GM18507 (cell line): ENCODE measurements around the gene ODC1.

ENCODE experiments used
- DNase-seq: peaks from one replicate; pipeline ENCODE4 v3.0.0; 2011; ENCODE audit warnings: low read depth; ENCODE audit not compliant: insufficient read length; ENCODE audit errors: extremely low spot score
- FAIRE-seq: peaks from 2 replicates; lab custom pipeline; 2011; peaks lifted over from hg19 to GRCh38; lab: Jason Lieb, UNC

ODC1 gene

DNA sequence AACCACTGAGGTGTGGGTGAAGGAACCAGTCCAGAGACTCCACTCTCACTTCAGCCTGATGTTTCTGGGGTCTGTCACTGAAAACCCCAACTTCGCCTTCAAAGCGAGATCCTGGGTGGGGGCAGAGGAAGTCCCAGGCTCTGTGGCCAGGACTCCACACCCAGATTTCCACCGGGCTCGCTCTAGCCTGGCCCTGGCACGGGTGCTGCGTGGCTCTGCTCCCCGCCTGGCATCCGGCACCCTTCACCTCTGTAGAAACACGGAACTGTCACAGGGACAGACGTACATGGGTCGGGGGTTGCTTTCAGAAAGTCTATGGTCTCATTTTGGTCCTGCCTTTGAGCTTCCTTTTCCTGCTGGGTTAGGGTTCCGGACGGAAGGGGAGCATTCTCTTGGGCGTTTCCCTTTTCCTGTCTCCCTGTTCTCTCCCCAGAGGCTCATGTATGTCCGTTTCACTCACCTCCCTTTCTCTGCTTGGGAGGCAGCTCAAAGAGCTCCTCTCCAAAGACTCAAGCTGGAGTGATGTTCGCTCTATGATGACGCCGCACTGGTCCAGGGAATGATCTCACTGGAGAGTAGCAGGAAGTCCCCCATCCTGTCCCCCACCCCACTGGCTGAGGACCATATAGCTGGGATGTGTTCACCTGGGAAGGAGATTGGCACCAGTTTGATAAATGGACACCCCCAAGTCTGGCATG is 41.5 kb downstream of the ODC1 start:
- FAIRE-seq = no peak
- DNase-seq = no peak

DNA sequence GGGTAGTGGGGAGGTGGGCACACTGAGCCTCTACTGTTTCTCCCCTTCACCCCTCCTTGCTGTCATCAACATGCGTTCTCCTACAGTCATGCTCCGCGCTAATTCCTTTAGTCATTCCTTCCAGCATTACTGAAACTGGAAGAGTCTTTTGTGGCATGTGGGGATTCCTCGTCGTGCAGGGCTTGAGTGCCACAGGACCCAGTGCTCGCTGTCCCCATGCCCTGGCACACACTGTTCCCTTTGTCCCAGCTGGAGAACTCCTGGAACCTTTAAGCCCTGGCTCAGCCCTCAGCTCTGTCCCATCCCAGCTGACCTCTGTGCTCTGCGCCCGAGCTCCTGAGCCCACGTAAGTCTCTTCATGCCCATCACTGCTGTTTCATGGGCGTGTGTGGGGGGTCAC is 42.1 kb downstream of the ODC1 start:
- no peak for FAIRE-seq

DNA sequence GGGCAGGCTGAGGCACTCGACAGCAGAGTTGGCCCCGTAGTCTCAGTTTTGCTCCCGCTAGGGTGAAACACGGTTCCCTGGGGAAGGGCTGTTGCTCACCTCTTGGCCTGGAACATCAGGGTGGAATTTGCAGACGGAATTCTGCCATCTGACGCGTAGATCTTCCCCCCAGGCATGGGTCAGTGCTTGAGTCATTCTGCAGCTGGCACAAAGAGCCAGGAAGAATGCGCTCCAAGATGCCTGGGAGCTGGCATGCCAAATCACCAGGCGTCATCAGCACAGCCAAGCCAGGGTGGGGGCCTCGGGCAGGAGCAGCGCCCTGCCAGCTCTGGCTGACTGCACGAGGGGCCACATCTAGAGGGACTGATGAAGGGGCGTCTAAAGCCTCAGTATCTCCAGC is 42.7 kb downstream of the ODC1 start:
- FAIRE-seq = no peak
- no peak for DNase-seq

More for the DNA sequence above, 42.1 kb downstream of the ODC1 start:
- DNase-seq = no peak

DNA sequence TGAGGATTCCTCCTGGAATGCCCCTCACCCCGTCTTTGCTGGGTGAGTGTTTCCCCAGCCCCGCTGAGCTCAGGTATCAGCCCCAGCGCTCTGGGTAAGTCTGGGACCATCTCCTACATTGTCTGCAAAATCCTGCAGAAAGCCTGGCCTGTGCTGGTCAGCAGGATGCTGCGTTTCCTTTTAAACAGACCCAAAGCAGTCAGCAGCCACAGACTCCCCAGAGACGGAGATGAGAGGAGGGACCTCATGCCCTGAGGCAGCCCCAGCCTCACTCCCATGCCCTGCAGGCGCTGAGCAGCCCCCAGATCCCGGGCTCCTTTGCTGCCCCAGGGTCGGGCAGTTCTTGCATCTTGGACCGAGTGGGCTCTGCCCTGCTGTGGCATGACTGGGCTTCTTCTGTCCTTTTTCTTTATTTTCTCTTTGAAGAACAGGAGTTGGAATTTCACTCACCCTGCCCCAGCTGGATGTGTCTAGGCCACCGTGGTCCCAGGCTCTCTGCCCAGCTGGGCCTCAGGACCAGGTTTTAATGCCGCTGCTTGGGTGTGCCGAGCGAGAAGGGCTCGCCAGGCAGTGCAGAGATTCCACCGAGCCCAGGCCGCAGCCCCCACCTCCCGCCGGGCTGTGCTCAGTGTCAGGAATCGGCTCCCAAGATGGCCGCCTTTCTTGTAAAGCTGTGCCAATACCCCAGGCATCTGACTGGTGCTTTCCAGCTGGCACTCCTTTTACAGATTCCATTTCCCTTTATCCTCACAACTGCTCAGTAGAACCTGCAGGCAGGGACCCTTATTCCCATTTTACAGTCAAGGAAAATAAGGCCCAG is 43.6 kb downstream of the ODC1 start:
- DNase-seq (no peak), FAIRE-seq (no peak)

DNA sequence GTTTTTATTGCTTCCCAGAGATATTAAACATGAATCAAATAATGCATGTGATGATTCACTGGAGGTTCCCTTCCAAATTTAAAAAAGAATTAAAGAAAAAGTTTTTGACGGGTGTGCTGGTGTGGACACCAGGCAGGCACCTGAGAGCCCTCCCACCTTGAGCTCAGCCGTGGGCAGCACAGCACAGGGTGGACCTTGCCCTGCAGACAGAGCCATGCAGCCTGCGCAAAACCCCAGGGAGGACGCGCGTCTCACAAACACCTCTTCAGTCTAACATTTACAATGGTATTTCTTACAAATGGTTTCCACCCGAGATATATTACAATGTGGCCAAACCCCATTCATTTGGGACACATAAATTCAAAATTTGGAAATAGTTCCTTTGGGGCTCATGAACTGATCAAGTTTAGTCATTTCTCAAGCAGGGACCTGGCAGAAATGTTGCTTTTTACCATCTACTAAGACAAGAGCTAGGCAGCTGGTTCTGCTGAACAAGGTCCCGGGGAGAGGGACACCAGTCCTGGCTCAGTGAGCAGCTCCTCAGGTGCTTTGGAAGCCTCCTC is 45.4 kb downstream of the ODC1 start:
- no peak for FAIRE-seq
- DNase-seq = no peak

DNA sequence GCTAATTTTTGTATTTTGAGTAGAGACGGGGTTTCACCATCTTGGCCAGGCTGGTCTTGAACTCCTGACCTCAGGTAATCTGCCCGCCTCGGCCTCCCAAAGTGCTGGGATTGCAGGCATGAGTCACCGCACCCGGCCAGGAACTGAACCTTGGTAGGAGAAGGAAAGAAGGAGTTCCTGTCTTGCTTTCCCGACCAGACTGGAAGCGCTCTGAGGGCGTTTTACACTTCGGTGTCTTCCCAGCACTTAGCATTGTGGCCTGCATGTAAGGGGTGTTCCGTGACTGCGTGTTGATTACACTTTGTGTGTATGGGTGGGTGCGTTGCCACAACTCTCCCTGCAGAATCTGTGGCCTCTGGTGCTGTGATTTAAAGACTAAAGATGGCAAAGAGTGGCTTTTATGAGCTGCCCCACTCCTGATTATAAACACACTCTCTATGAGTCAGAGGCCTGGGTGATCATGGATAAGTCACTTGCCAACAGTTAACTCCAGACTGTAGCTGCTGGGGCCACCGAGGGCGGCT is 46.0 kb downstream of the ODC1 start:
- FAIRE-seq (no peak), DNase-seq (no peak)

DNA sequence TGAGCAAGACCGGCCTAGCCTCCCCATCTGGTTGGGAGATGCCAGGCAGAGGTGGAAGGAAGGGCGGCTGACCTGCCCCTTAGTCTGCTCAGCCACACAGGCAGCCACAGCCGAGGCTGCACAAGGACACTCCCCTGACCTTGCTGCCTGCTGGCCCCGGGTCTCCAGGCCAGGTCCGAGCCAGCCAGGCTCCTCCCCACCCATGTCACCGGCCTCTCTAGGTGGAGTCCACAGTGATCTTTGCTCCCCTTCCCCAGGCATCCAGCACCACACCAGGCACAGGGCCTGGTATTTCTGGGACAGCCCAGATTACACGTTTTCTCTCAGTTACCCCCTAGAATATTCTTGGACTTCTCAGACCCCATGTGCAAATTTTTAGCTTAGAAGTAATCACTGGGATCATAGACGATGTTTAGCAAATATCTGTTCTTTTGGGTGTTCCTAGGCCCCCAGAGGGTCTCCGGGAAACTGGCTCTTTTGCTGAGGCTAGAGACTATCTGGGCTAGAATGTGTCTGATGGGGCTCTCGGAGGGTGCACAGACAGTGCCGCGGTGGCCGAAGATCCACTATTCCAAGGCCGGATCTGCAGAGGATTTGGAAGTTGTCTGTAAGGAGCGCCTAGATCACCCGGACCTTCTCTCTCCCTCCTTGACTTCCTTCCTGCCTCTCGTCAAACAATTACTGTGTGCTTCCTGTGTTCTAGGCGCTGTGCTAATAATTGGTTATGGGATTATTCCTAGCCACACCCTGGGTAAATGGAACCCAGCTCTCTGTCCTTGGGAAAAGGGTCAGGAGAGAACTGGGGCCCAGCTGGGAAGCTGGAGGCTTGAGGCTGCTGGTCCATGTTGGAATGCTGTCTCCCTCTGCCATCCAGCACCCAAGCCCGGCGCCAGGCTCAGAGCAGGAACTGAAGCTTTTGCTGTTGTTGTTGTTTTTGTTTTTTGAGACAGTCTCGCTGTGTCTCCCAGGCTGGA is 46.9 kb downstream of the ODC1 start:
- FAIRE-seq (no peak), DNase-seq (no peak)

DNA sequence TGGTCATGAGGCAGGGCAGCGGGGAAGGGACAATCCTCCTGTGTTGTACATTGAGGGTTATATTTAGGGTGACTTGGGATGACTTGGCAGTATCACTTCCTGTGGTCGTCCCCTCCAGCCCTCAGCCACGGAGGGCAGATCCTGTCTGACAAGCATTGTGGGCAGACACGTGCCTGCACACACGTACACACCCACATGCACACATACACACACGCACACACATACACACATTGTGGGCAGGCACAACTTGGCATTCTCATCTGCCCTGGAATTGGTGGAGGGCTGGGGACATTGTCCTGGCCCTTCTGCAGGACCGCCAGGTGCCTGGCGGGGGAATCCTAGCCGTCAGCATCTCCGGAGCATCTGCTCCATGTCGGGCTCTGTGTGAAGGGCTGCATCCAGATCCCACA is 47.6 kb downstream of the ODC1 start:
- DNase-seq (no peak), FAIRE-seq (peak; percentile 57)

DNA sequence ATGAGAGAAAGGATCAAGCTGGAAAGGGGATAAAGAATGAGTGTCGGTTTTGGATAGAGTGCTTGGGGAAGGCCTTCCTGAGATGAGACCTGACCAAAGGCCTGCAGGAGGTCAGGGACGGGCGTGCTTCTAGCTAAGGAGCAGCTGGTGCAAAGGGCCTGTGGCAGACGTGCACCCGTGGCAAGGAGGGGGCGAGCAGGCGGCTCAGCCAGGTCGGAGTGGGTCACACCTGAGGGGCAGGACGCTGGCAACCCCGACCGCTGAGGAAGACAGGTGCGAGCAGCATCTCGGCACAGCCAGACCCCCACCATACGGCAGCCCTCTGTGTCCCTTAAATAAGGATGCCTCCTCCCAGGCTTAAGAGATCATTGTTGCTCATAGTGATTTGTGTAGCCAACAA is 48.1 kb downstream of the ODC1 start:
- FAIRE-seq (no peak), DNase-seq (no peak)

DNA sequence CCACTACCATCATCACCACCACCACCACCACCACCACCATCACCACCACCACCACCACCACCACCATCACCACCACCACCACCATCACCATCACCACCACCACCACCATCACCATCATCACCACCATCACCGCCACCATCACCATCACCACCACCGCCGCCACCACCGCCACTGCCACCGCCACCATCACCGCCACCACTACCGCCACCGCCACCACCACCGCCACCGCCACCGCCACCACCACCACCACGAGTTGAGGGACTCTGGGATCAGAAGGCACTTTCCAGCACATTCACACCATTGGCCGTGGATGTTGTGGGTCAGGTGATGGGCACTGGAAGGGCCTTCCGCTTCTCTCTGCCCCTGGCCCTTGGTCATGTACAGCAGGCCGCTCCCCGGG is 48.8 kb downstream of the ODC1 start:
- DNase-seq (no peak), FAIRE-seq (no peak)

DNA sequence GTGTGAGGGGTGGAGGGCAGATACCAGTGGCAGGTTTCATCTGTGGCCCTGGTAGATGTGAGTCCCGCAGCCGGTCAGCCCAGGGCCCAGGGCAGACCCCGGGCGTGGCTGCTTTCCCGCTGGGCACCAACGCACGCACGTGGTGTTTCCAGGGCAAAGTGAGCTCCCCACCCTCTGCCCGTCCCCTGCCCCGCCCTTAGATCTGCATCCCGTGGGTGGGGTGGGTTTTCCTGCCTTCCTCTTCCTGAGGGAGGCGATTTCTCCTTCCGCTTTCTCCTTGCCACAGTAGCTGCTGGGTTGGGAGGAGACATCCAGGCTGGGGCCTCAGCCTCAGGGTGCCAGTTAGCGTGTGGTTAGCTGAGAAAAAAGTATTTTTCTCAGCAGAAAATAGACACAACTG is 49.6 kb downstream of the ODC1 start:
- DNase-seq (no peak), FAIRE-seq (no peak)

DNA sequence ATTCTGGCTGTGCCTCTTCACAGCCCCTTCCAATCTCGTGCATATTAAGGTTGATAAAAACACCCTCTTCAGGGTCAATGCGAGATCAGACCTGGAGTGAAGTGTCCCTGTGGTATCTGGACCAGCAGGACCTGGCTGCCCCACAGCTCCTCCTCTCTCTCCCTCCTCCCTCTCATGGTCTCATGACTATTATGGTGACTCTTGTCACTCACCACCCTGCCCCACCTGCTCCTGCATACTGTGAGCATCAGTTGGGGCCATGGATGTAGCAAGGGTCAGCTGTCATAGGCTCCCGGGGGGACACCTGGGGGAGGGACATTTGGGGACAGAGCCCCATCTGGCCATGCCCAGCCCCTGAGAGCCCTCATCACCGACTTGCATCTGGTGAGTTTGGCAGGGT is 50.2 kb downstream of the ODC1 start:
- FAIRE-seq (no peak), DNase-seq (no peak)

DNA sequence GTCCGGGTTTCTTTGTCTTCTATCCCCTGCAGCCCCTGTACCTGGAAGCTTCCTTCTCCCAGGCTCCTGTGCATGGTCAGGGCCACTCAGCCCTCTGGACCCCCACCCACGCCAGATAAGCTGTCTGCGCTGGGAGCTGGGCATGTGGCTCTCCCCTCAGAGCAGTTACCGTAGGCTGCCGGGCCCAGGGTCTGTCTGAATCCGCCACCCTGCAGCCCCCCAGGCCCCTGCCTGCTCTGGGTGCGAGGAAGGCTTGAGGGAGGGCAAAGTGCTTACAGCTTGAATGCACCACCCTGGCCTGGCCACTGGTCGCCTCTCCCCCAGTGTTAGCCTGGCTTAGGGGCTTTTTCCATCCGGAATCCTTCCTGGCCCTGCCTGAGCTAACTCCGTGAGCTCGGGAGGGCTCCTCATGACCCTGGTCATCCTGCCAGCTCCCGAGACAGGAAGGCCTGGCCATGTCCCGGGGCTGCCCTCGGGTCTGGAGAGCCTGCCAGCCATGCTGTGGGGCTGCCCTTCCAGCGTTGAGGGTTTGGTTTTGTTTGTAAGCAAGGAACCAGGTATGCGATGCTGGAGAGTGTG is 50.7 kb downstream of the ODC1 start:
- no peak for FAIRE-seq
- no peak for DNase-seq

DNA sequence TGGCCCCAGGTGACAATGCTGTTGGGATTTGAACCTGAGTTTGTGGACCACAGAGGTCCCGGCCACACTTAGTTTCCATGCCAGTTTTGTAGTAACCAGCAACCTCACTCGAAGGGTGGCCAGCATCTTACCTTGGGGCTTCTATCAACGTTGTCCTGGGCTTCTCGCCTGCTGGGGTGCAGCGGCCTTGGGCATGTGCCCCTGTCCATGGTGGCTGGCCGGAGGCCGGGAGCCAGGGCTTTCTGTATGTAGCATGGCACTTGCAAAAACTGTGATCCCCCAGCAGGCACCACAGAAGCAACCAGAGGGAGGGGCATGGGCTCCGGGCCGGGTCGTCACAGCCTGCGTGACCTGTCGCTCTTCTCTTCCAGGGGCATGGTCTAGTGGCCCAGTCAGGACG is 51.7 kb downstream of the ODC1 start:
- DNase-seq (no peak), FAIRE-seq (no peak)

DNA sequence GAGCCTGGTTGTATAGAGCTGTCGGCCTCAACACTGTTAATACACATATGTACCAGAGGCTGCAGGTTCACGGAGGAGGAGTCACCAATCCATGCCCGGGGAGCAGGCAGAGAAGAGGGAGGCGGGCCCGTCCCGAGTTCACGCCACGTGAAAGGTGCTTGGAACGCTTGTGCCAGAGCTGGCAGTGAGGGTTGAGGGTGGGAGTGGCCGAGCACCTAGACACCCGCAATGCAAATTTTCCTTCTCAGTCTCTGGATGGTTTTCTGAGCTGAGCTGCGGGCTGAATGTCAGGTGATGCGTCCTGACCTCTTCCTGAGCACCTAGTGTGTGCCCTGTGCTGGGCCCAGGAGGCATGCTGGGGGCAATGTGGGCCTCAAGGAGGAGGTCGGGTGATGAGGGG is 52.2 kb downstream of the ODC1 start:
- no peak for FAIRE-seq
- no peak for DNase-seq

DNA sequence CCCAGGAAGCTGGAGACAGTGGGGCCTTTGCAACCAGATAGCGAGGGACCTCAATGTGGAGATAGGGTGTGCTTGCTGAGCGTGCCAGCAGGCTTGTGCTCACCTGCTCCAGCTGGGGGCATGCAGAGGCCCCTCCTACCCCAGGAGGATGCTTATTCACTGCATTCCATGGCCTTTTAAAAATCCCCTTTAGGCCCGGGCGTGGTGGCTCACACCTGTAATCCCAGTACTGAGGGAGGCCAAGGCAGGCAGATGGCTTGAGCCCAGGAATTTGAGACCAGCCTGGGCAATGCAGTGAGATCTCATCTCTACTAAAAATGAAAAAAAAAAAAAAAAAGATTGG is 54.5 kb downstream of the ODC1 start:
- no peak for FAIRE-seq
- DNase-seq = no peak

DNA sequence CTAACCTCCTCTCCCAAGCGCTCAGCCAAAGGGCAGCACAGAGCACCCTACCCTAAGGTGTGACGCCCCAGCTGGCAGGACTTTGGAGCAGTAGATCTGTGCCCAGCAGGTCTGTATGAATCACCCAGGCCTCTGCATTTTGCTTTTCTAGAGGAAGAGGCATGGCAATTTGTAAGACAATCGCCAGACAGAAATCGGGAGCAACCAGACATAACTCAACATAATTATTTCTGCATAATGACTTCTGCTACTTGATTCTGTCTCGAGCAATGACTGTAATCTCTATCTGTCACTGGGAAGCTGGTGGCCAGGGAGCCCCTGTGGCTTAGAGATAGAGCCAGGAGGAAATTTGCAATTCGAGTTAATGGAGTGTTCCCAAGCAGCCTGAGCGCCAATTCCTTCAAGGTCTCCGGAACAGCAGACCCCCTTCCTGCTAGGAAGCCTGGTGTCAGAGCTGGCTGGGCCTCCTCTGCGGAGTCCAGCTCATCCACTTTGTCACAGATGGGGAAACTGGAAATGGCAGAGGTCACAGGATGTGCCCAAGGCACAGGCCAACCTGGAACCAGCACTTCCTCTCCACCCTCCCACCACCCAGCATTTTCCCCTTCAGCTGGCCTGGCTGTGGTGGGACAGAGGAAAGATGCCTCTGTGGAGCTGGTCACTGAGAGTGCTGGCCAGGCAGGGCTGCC is 55.0 kb downstream of the ODC1 start:
- FAIRE-seq (no peak), DNase-seq (no peak)

DNA sequence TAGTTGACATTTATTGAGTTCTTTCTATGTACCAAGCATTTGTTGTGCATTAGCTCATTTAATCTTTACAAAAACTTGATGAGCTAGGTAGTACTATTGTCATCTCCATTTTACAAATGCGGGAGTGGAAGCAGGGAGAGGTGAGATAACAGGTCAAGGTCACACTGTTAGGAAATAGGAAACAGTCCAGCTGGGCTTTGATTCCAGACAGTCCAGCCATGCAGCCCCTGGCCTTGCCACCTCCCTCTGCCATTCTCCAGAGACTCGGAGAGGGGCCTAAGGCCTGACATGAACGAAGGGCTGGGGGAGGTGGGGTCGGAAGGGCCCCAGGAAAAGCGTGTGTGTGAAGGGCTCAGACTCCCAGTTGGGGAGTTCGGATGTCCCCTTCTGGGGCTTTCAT is 55.6 kb downstream of the ODC1 start:
- DNase-seq (no peak), FAIRE-seq (no peak)

DNA sequence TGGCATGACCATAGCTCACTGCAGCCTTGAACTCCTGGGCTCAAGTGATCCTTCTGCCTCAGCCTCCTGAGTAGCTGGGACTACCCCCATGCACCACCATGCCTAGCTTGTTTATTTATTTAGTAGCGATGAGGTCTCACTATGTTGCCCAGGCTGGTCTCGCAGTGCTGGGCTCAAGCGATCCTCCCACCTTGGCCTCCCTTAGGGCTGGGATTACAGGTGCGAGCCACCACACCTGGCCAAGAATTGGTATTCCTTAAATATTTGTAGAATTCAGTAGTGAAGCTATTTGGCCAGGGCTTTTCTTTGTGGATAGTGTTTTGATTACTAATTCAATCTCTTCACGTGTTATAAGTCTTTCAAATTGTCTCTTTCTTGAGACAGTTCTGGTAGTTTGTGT is 56.0 kb downstream of the ODC1 start:
- no peak for DNase-seq
- no peak for FAIRE-seq
